Nucleus accumbens (tissue), 56 donors: ENCODE measurements around the gene DHX34.
"Not testable (repeated sequence)": the region's sequence is repeated elsewhere in the genome, so short reads cannot be mapped to it uniquely, and the experiment has no call there.

ENCODE experiments used
- DNase-seq, 56 donors: peaks; one replicate each; lab custom pipeline; 2025; lab: John Stamatoyannopoulos, UW

The DHX34 gene

GRCh38 chr19:47386582-47386981, 37.5 kb downstream of the DHX34 start:
- not testable (repeated sequence) for DNase-seq

DNA sequence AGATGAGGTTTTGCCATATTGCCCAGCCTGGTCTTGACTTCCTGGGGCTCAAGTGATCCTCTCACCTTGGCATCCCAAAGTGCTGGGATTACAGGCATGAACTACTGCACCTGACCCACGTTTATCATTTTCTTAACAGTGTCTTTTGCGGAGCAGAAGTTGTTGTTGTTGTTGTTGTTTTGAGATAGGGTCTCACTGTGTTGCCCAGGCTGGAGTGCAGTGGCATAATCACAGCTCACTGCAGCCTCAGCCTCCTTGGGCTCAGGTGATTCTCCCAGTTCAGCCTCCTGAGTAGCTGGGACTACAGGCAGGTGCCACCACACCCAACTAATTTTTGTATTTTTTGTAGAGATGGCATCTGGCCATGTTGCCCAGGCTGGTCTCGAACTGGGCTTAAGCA, 38.5 kb downstream of the DHX34 start:
- not testable (repeated sequence) for DNase-seq

- not testable (repeated sequence) for DNase-seq
Observed at GRCh38 chr19:47388721-47389120, 39.6 kb downstream of the DHX34 start.

- no peak for DNase-seq
Observed at GRCh38 chr19:47389150-47389556, 40.0 kb downstream of the DHX34 start.

DNA sequence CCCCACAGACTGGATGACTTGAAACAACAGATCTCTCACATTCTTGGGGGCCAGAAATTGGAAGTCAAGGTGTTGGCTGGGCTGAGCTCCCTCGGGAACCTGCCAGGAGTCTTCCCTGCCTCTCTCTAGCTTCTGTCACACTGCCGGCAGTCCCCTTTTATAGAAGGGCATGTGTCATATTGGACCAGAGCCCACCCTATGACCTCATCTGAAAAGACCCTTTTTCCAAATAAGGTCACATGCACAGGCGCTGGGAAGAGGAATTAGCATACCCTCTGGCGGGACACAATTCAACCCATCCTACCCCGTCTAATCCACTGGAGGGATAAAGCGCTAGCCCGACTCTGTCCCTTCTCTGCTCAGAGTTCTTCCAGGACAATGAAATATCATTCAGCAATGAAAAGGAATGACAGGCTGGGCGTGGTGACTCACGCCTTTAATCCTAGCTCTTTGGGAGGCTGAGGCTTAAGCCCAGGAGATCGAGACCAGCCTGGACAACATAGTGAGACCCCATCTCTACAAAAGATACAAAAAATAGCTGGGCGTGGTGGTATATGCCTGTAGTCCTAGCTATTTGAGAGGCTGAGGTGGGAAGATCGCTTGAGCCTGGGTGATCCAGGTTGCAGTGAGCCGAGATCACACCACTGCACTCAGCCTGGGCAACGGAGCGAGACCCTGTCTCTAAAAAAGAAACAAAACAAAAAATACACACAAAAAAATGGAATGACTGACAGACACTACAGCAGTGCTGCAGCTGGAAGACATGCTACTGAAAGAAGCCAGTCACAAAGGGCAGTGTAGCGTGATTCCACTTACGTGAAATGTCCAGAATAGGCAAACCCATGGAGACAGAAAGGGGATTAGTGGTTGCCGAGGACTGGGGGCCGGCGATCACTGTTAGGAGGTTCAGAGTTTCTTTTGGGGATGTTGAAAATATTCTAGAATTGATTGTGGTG, 41.7 kb downstream of the DHX34 start:
- DNase-seq: peak in 1 of 56 donors; percentile 13

- DNase-seq: peak in 50 of 56 donors; percentile 1 to 84 (median 43)
Observed at GRCh38 chr19:47391510-47392223, 42.6 kb downstream of the DHX34 start.

- no peak for DNase-seq
Observed at GRCh38 chr19:47398707-47399597, 49.8 kb downstream of the DHX34 start.

DNA sequence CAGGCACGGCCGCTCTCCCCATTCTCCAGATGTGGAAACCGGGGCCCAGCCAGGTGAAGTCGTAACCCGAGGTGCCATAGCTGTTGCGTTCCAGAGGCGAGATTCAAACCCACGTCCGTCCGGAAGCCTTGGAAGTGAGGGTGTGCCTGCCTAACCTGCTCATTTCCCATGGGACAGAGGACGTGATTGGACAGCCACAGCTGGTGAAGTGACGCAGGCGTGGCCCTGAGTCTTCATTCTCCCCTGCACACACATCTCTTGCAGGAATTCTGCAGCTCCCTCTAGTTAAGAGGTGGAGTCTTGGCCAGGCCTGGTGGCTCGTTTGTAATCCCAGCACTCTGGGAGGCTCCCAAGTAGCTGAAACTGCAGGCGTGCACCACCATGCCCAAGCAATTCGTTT, 53.4 kb downstream of the DHX34 start:
- no peak for DNase-seq

DNA sequence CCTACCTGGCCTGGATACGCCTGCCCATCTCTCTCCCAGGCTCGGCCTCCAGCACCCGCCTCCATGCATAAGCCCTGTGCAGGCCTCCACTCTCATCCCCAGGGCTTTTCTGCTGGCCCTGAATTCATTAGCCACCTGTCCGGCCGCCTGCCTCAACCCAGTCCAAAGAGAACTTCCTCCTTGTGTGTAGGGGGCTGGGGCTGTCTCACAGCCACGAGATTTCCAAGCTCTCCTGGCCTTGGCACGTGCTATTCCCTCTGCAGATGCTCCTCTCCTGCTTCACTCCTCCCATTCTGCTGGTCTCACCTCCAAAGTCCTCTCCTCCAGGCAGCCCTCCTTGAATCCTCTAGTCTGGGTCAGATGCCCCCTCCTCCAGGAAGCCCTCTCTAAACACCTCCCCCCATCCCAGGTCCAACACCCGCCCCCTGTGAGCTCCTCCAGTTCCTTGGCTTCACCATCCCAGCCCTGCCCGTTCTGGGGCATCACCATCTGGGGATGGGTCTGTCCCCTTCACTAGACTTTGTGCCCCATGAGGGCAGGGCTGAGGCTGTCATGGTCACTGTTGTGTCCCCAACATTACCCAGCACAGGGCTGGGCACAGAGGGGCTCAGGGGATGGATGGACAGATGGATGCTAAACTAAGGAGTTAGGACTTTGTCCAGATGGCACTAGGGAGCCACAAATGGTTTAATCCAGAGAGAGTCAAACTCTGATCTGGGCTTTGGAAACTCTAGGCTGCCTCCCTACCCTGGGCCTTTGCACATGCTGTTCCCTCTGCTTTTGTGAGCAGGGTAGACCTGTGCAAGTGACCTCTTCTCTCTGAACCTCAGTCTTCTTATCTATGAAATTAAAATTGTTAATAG, 55.5 kb downstream of the DHX34 start:
- no peak for DNase-seq

GRCh38 chr19:47405197-47405550, 56.1 kb downstream of the DHX34 start:
- no peak for DNase-seq

- DNase-seq: no peak
Observed at GRCh38 chr19:47405854-47406417, 56.8 kb downstream of the DHX34 start.

GRCh38 chr19:47406711-47407416, 57.7 kb downstream of the DHX34 start:
- no peak for DNase-seq

DNA sequence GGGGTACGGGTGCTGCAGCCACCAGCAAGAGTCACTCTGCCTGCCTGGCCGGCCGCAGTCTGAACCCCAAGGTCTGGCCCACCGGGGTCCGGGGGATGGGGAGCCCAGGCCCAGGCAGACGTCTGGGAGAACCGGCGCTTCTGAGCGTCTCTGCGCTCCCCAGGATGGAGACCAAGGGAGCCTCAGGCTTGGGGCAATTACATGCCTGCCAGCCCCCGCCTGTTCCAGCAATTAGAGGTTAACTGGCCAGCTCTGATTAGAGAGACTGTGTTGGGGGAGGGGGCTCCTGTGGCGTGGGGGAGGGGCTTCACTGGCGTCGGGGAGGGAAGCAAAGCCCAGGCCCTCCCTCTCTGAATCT, 58.3 kb downstream of the DHX34 start:
- no peak for DNase-seq

- no peak for DNase-seq
Observed at GRCh38 chr19:47408156-47408938, 59.2 kb downstream of the DHX34 start.

DNA sequence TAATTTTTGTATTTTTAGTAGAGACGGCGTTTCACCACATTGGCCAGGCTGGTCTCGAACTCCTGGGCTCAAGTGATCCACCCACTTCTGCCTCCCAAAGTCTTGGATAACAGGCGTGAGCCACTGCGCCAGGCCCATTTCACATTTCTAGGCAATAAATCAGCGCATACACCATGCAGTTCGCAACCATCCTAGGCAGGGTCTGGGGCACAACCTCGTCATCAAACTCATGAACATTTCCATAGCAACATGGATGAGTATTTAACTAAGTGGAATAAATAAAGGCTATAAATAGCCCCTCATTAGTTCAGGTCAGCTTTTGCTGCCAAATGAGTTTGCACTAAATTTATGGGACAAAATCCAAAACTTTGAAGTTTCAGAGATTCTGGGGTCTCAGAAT, 62.0 kb downstream of the DHX34 start:
- DNase-seq: no peak

- DNase-seq: not testable (repeated sequence)
Observed at GRCh38 chr19:47411696-47412095, 62.6 kb downstream of the DHX34 start.

GRCh38 chr19:47413941-47414340, 64.8 kb downstream of the DHX34 start:
- DNase-seq: no peak

- peak in 1 of 56 donors; percentile 4 for DNase-seq
Observed at GRCh38 chr19:47414469-47414868, 65.4 kb downstream of the DHX34 start.
